ENCODE data around the gene SCLT1.

The SCLT1 gene

DNA sequence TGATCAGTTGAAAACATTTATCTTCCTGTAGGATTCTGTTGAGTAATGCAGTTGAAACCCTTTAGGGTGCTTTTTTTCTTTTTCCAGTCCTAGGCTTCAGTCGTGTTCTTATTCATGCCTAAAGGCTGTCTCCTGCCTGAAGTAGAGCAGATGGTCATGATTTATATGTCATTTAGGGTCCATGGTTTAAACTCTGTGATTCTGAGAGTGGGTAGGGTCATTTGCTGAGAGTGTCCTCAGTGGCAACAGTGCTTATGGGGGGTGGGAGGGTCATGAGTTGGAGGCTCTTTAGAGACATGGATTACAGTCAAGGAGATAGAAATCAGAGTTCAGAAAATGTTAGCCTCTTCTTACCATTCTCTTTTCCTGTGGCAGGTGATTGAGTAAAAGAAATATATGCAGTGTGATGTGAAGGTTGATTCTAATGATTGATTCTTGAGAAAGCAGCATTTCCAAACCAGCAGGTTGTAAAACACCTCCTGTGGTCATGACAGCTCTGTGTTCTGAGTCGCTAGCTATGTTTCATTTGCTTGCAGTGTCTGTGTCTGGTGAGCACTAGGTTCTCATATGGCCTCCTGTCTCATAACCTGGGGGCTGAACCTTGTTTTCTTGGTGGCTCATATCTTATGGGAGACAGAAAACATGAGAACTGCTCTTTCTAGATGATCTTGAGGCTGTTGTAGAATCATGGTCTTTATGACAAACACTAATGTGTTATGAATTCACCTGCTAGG lies 223.4 kb downstream of the SCLT1 start:
- DNase-seq (ENCODE audit: low read depth in 2 of 2) = no peak

DNA sequence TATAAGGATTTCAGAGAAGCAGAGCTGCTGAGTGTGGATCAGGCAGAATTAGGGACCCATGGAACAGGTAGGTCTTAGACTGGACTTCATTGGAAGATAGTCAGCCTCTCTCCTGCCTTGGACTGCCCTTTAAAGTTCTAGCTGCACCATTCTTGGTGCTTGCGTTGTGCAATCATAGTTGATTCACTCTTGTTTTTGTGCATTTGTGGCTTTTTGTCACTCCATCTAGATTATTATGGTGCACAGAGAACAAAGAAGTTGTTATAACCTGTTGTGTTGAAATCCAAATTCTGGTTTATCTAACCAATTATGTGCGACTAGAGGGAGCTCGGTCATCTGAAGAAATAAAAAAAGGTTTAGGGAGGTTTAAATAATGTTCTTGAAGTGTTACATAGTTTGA lies 224.6 kb downstream of the SCLT1 start:
- DNase-seq (ENCODE audit: low read depth in 2 of 2) = no peak

DNA sequence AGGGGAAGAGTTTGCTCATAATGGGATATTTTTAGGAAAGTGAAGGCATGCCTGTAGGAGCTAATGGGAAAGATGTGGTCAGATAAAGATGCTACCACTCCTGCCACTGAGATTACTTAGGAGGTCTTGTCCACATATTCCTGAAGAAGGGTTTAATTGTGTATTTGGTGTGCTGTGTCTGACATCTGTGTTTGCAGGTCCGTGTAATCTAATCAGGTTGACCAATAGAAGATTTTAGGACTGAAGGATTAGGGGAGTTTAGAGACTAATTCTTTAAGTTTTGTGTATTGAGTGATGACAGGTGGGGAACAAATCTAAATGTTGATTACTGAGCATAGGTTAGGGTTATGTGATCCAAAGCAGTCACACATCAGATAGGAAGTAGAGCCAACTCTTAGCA lies 226.6 kb downstream of the SCLT1 start:
- no peak for DNase-seq (ENCODE audit: low read depth in 2 of 2)

DNA sequence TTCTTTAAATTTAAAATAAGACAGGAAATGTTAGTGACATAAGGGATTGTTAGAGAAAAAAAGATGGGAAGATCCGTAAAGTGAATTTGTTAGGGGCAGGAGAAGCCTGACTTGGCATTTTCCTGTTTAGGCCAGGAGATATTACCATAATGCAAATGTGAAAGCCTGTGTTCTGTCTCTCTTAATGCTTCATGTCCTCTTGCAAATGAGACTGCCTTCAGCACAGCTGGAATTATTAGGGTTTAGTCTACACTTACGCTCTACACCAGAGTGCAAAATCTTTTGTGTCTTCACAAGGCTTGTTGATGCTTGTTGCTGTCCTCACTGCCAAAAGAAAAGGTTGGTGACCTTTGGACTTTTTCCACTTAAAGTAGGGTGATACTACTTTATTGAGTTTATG lies 227.1 kb downstream of the SCLT1 start:
- no peak for DNase-seq (ENCODE audit: low read depth in 2 of 2)

DNA sequence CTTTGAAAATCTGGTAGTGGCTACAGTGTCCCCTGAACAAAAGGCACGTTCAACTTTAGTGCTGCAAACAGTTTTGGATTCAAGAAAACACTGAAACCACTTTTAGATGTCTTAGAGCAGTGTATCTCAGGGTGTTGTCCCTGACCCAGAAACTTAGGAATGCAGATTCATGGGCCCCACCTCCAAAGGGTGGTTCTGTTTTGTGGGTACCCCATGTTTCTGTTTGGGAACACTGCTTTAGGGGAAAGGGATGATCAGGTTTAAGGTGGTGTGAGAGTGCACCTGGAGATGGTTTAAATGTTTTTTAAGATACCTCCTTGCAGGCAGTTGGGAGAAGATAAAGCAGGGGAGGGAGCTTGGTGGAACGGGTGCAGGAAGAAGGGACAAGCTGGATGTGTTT lies 228.2 kb downstream of the SCLT1 start:
- no peak for DNase-seq (ENCODE audit: low read depth in 2 of 2)

DNA sequence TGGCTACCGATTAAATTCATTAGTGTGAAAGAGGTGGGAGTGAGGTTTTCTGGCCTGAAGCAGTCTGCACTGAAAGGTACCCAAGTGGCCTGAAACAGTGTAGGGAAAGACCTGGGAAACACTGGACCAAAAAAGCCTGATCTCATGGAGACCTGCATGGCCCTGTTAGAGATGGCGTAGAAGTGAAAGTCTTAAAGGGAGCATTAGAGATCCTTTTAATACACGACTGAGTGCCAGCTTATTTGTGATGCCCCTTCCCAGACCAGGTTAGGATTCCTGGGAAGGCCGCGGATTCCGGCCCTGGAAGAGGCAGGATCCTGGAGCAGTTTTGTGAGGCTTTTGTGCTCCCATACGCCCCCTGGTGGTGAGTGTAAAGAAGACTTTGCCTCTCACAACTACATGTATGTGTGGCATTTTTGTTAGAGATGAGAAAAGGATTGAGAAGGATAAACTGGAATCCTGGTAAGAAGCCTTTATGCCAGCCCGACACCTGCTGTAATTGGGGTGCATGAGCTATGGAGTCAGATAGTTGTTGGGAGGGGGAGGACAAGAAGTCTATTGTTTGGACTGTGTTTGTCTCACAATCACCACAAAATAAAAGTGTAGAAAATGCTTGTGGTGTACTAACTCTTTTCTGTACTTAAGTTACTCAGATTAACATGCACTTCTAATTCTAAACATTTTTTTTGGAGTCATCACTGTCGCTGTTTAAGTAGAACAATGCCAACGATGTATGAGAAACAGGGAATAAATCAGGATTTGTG lies 229.8 kb downstream of the SCLT1 start:
- no peak for DNase-seq (ENCODE audit: low read depth in 2 of 2)

DNA sequence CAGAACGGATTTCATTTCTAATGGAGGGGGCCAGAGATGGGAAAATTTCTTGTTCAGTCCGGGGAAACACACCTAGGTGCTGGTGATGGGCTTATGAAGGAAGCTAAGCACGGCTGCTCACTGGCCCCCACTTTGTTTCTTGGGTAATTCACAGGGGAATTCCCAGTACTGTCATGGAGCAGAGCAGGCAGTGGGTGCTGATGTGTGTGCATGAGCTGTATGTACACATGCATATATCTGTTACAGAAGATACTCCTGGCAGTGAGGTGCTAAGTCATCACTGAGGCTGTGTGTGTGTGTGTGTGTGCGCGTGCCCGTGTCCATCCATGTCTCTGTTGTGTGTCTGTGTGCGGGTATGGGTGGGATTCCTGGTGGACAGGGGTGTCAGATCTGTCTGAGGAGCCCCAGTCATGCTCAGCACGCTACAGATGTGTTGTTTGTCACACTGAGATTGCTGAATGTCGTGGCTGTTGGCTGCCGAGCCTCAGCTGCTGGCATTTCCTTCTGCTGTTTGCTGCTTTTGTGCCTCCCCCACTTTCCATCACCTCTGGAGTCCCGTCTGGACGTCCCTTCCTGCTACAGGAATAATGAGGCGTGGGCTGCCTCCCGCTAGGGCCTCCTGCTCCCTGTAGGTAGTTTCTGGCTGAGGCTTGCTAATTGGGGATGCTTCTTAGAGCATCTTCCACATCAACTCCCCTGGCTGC lies 230.6 kb downstream of the SCLT1 start:
- peak; percentile 23 to 31 for DNase-seq (ENCODE audit: low read depth in 2 of 2)

DNA sequence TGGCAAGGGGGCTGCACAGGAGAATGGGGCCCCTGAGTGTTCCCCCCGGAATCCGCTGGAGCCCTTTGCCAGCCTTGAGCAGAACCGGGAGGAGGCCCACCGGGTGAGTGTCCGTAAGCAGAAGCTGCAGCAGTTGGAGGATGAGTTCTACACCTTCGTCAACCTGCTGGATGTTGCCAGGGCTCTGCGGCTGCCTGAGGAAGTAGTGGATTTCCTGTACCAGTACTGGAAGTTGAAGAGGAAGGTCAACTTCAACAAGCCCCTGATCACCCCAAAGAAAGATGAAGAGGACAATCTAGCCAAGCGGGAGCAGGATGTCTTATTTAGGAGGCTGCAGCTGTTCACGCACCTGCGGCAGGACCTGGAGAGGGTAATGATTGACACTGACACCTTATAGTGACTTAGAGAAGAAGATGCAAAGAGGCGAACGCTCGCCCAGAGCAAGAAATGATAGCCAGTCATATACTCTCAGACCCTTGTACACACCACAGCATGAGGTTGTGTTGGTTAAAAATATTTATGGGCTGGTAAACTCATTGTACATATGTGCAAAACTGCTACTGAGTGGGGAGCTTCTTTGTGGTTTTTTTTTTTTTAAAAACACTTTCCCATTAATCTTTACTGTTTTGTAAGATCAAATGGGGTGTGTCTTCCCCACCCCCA lies 231.4 kb downstream of the SCLT1 start:
- no peak for DNase-seq (ENCODE audit: low read depth in 2 of 2)

DNA sequence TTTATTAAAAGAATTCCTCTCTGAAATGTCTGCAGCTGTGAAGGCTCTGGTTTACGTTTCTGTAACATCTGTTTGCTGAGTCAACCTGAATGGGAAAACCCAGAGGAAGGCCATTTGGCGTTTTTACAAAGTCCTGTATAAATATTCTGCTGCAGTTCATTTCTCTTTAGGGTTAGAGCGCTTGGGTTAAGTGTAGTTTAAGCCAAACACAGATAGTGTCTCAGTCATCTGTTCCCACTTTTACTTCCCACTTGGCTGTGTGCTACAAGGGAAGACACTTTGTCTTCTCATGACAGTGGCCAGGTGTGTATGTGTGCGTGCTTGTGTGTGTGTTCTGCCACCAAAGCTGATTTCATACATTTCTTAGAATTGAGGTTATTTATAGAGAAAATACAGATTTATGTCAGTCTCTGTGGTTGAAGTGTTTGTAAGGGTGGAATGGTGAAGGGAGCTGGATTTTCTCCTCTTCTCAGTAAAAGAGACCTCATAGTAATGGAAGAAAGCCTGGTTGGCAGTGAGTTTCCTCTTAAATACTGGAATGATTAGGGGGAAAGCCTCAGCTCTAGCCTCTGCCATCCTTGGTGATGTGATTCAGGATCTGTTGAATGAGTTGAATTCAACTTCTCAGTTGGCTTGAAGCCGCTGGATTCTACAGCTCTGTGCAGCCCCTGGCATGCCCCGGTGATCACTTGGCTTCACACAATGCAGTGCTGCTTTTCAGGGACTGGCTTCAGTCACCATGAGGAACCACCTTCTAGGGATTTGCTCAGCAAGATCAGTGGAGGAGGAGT lies 233.3 kb downstream of the SCLT1 start:
- no peak for DNase-seq (ENCODE audit: low read depth in 2 of 2)

DNA sequence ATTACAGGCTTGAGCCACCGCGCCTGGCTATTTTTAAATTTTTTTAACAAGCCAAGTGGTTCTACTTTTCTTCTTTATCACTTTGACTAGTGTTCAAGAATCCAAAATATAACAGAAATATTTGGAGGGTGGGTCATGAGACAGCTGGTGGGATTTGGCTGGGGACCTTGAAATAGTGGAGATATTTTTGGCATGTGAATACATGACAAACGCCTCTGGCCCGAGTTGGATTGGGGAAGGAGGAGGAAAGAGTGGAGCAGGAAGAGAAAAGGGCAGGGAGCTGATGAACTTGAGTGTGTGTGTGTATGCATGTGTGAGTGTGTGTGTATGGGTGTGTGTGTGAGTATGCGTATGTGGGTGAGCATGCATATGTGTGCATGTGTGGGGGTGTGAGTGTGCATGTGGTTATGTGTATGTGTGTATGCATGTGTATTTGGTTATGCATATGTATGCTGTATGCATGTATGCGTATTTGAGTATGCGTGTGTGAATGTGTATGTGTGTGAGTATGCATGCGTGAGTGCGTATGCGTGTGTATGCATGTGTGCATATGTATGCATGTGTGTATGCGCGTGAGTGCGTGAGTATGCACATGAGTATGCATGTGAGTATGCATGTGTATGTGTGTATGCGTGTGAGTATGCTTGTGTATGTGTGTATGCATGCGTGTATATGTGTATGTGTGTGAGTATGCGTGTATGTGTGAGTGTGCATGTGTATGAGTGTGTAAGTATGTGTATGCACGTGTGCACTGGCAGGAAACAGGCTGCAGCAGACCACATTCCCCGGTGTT lies 234.3 kb downstream of the SCLT1 start:
- DNase-seq (ENCODE audit: low read depth in 2 of 2) = no peak

DNA sequence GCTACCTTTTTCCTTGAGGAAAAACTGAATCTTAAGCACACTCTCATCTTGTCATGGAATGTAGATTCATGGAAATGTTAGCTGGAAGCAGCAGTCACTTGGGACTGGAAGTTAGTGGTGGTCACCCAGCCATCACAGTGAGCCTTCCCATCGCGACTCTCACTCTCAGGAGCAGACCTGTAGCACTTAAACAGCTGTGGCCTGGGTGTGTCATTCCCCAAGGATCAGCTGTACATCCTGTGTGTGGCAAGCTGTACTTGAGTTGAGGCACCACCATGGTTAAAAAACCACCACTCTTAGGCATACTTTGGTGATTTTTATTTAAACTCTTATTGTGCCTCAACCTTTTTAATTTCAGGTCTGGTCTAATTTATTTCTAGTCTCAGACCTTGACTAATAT lies 237.1 kb downstream of the SCLT1 start:
- DNase-seq (ENCODE audit: low read depth in 2 of 2) = no peak

DNA sequence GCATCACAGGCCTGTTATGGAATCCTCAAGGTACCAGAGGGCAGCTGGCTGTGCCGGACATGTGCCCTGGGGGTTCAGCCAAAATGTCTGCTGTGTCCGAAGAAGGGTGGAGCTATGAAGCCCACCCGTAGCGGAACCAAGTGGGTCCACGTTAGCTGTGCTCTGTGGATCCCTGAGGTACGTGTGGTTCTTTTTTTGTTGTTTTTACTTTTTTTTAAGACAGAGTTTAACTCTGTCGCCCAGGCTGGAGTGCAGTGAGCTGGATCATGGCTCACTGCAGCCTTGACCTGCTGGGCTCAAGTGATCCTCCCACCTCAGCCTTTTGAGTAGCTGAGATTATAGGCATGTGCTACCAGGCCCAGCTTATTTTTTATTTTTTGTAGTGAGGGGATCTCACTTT lies 237.7 kb downstream of the SCLT1 start:
- no peak for DNase-seq (ENCODE audit: low read depth in 2 of 2)

DNA sequence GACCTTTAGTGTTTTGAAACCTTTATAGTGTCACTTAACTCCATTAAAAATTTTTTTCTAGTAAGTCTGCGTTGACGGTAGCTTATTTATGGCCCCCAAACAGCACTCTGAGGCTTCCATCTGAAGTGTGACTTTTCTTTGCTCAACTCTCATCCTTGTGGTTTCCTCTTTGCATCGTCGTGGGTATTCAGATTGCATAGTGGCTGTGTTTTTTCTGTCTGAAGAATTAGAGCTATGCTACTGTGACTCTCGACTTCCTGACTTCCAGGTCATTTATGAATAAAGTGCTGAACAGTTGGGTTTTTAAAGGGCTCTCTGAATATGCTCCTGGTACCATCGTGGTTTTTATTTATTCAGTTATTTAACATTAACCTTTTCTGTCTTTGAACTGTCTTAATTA lies 238.9 kb downstream of the SCLT1 start:
- DNase-seq (ENCODE audit: low read depth in 2 of 2) = no peak

DNA sequence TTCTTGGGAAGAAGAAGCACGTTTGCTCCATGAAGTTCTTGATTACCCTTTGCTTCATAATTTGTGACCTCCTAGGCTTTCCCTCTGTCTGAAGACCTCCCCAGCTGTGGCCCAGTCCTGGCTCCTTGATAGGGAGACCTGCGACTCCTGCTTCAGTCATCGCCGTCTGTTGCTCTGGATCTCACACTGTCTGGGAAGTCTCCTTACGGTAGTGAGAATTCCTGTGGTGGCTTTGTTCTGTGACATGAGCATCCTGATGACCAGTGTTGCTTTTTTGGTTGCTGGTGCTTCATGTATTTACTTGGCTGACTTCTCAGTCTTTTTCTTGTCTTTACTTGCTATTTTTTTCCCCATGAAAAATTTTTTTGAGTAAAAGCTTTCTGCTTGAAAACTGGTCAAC lies 239.6 kb downstream of the SCLT1 start:
- DNase-seq (ENCODE audit: low read depth in 2 of 2) = no peak

DNA sequence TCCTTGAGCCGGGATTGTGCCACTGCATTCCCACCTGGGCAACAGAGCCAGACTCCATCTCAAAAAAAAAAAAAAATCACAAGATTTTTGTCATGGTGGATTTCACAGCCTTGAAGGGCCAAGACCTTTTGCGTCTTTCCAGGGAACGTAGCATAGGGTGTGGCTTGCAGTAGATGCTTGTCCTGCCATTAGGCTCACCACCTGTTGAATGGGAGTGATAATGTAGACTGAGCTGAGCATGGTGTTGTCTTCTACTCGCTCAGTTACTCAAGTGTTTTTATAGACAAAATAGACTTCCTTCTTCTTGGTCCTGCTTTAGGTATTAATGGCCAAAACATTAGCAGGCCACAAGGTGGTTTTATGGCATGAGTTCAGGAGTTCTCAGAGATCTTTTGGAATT lies 243.1 kb downstream of the SCLT1 start:
- no peak for DNase-seq (ENCODE audit: low read depth in 2 of 2)

DNA sequence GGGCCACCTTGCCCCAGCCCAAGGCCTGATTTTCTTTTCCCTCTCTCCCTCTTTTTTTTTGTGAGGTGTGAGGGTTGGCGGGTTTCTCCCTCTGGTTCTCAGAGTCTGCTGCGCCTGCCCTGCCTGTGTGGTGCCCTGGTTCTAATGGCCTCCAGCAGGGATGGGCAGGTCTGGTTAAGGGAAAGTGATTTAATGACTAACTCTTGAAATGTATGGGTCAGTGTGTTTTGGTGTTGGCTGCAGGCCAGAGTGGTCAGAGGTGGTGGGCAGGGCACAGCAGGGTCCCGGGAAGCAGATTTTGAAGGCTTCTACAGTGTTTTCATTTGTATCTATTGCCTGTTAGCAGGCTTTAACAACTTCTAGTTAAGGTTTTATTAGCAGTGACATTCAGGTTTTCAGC lies 244.9 kb downstream of the SCLT1 start:
- no peak for DNase-seq (ENCODE audit: low read depth in 2 of 2)

DNA sequence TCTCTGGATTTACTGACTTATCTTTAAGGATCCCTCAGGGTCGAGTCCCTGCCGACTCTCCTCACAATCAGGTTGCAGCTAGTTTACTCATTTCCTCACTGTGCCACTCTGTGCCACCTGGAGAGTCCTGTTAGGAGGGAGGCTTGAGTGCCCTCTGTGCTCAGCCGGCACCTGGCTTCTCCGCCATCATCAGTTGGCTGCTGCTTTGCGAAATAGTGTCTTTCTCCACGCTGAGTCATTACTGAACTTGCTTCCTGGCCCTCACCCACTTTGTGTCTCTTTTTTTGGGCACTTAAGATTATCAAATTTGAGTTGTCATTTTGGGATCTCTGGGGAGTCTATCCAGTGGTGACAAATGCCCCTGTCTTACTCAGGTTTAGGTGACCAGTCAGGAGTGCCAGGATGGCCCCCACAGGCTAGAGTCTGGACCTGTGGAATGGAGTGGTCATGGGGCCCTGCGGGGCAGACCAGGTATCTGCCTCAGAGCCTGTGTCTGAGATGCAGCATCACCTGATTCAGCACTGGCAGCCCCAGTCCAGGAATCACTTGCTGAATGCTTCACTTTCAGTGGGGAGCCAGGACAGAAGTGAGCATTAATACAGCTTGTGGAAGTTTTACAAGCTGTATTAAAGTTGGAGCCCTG lies 246.1 kb downstream of the SCLT1 start:
- DNase-seq (ENCODE audit: low read depth in 2 of 2) = no peak

DNA sequence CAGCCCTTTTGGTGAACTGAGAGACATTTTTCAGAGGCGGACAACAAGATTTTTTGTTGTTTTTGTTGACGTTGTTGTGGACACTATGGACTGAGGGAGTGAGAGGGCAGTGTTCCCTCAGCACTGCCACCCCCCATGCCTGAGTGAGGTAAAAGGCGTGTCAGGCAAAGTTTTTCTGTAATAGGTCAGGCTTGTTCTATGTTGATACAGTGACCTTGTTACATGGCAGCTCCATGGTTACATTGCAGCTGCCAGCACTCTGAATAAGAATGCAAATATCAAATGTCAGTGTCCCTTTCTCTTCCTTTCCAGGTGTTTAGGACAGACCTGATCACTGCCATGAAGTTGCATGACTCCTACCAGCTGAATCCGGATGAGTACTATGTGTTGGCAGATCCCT lies 247.3 kb downstream of the SCLT1 start:
- DNase-seq (ENCODE audit: low read depth in 2 of 2) = no peak

DNA sequence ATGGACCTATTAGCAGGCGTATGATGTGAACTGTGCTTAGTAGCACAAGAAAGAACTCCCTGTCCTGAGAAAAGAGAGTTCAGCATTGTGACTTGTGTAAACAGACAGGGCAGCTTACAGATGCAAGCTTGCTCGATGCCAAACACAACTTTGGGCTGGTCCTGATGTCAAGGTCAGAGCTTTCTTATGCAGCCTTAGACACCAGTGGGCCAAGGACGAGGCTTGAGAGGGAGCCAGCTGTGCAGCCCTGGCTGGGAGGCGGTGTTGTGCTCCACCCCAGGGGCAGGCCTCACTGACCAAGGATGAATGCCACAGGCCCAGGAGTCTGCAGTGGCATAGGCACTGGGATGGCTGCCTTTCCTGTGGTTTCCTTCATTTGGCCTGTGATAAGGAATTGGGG lies 248.4 kb downstream of the SCLT1 start:
- DNase-seq (ENCODE audit: low read depth in 2 of 2) = no peak

DNA sequence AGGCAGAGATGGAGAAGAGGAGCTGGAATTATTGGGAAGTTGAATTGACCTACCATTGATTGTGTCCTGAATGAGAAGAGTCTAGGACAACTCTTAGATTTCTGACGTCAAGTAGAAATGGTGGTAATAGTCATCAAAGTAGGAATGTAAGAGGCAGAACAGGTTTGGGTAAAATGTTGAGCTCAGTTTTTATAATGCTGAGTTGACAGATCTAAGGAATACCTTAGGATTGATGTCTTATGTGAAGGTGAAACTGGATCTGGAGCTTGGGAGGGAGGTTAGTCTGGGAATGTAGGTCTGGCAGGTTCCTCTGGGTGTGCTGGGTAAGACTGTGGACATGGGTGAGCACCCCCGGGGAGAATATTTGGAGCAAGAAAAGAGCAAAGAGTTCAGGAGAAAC lies 251.9 kb downstream of the SCLT1 start:
- DNase-seq (ENCODE audit: low read depth in 2 of 2) = no peak
